Measurements from ENCODE around the gene FCRLB. TPM values are rescaled to one million over a fixed set of nuclear protein-coding genes. Genes with fewer than 3 reads are reported as not detected.

The FCRLB gene
- total and polyA plus RNA-seq, 9 of the 15 experiments (the other 6 are each of a cell fraction or from before 2014, with no cell fraction given): 0.20 to 4.6 (median 1.3) TPM

- TF ChIP-seq CLOCK (CRISPR knock-in tag; IDR thresholded peaks at IDR 0.05; ENCODE audit: borderline replicate concordance) (no peak), ZSCAN29 (IDR thresholded peaks at IDR 0.05) (no peak), ZNF717 (CRISPR knock-in tag; IDR thresholded peaks at IDR 0.05) (no peak), HMGXB4 (CRISPR knock-in tag; IDR thresholded peaks at IDR 0.05) (no peak; the same call in 1 of the 2 replicates), ZNF592 (IDR thresholded peaks at IDR 0.05) (peak; percentile 57), ELF1 (tag; IDR thresholded peaks at IDR 0.05) (peak; percentile 67), REST (IDR thresholded peaks at IDR 0.05; ENCODE audit: borderline replicate concordance) (no peak), REST (CRISPR knock-in tag; IDR thresholded peaks at IDR 0.05; ENCODE audit: low read depth) (0 out of 2 replicates have a peak, but pooled peaks have one; percentile 71), ZNF12 (CRISPR knock-in tag; IDR thresholded peaks at IDR 0.05) (0 out of 2 replicates have a peak, but pooled peaks have one; percentile 78)
Measured at GRCh38 chr1:161749509-161750407, 28.4 kb downstream of the FCRLB start, which contains the start of gene DUSP12 (continued).

All from K562 (cell line).